NCI-H146 treated with DMSO at 0.1 percent for 48 hours (cell line): ENCODE measurements around the gene GRB7.
"Not testable (repeated sequence)": the region's sequence is repeated elsewhere in the genome, so short reads cannot be mapped to it uniquely, and the experiment has no call there.

Source experiments
- DNase-seq: peaks from one replicate; lab custom pipeline; 2025; ENCODE audit not compliant: unreplicated experiment; lab: John Stamatoyannopoulos, UW

GRB7 gene

DNA sequence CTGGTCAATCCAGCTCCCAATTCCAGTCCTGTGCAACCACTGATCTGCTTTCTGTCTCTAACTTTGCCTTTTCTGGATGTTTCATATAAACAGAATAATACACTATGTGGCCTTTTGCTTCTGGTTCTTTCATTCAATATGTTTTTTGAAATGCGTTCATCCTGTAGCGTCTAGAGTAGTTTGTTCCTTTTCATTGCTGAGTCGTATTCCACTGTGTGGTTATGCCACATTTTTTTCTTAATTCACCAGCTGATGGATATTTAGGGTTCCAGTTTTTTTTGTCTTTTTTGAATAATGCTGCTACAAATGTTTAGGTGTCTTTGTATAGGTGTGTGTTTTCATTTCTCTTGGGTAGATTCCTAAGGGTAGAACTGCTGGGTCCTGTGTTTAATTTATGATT lies 5.2 kb upstream of the GRB7 start:
- DNase-seq, result no peak

DNA sequence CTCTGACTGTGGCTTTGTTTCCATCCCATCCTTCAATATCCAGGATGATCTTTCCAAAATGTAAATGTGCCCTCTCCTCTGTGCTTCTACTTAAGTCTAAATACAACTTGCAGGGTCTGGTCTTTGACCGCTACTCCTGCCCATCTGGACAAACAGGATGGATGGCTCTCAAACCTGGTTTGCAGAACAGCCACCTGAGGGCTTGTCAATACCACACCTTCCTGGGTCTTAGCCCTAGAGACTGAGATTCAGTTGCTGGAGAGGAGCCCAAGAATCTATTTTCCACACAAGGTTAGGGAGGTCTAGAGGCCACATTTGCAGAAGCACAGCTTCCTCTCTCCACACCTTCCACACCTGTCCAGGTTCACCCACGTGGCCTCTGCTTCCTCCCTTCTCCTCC lies 1.9 kb upstream of the GRB7 start:
- no peak for DNase-seq

DNA sequence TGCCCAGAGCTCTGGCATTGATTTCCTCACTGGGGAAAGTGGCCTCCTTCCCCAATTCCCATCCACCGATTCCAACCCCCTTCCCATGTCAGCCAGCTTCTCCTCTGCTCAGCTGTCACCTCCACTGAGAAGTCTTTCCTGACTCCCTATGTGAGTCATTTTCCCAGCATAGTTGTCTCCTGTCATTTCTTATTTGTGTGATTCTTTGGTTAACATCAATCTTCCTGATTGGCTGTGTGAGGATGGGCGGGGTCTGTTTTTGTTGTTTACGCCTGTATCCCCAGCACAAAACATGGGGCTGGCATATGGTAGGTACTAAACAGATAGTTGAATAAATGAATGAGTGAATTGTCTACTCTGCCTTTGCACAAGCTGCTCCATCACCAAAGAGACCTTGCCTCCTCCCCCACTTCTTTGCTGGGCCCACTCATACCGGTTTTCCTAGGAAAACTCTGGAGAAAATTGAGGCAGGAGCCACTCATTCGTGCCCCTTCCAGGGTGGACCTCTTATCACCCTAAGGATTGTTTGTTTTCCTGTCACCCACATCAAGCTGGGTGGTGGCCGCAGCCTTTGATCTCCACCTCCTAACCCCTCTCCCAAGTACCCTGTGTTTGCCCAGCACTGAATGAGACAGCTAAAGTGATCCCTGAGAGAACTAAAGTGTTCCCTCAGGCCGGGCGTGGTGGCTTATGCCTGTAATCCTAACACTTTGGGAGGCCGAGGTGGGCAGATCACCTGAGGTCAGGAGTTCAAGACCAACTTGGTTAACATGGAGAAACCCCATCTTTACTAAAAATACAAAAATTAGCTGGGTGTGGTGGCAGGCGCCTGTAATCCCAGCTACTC lies 1.2 kb upstream of the GRB7 start:
- DNase-seq, result no peak

DNA sequence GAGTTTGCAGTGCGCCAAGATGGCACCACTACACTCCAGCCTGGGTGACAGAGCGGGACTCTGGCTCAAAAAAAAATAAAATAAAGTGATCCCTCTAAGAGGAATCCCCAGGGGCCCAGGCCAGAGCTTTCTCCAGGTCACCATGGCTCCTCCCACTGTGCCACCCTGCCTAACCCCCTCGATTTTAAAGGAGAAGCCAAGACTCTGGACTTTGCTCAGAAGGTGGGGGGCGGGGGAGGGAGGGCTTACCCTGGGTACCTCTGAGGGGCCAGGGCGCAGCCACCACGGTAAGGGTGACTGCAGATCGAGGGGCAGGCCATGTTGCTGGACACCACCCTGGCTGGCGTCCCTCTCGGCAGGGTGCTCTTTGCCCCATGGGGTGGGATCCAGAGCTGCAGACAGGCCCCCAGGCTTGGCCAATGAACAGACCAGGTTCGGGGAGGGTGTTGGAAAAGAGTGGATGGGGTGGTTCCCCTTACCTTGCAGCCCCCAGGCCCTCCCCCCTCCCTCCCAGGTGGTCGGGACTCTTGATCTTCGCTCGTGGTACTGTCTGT lies 455 bp upstream of the GRB7 start:
- DNase-seq, result peak; percentile 55

DNA sequence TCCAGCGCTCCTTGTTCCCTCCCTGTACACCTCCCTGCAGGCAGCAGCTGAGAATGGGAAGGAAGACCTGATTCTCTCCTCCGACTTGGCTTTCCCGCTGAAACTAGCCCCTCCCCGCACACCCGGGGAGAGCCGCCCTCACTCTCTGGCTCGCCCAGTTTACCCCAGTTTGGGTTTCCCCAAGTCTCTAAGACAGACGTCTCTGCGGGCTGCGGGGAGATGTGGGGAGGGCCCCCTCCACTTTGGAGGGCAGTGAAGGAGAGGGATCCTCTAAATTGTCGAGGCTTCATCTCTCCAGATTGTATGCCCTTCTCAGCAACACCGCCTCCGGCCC lies 797 bp downstream of the GRB7 start:
- DNase-seq, result peak; percentile 31

DNA sequence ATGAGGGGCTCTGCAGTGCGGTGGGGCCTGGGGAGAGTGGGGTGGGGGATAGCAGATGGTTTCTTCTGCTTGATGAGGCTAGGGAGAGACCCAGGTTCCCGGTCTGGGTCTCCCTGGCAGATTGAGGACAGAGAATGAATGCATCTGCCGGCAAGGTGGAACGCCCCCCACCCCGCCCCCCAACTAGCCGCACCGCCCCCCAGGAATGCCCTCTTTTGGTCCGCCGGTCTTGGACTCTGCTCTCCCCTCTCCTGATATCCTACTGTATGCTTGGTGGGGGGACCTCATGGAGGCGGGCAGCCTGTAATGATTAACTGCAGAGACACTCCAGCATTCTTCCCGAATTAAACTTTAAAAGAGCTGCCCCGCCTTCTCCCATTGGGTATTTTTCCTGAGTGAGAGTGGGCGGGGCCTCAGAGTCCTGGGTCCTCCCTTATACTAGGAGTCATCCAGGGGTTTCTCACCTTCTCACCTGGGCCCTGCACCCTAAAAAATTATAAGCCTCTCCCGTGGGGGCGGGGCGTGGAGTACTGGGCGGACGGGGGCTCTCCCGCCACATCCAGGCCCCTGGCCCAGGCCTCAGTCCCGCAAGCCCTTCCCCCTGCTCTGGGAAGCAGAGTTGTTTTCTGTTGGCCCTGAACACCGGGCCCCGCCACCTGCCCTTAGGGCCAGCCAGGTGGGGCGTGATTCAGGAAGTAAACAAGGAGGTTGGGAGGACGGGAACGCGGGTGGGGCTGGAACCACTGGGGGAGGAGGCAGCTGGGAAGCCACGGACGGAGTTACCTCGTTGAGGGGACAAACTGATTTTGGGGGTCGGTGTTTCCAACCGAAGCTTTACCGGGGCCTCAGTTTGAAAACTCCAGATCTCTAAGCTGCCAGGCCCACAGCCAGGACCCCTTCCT lies 1.5 kb downstream of the GRB7 start:
- peak; percentile 61 for DNase-seq

DNA sequence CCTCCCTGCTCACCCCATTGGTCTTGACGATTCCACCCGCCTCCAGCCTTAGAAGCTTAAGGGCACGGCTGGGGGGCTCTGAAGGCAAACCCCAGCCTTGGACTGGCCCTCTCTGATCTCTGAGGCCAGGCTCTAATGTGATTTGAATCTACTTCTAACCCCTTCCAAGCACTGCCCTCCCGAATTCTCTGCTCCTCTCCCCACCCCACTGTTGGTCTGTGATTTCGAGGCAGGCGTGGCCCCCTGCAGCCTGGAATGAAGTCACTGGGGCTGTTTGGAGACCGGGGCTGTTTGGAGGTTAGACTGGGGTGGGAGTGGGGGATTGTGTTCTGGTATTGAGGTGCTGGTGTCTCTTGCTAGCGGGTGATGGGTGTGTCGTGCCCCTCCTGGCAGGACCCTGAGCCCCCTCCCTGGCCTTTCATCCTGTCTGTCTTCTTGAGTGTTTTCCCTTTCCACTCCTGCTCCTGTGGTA lies 2.2 kb downstream of the GRB7 start:
- DNase-seq, result no peak

DNA sequence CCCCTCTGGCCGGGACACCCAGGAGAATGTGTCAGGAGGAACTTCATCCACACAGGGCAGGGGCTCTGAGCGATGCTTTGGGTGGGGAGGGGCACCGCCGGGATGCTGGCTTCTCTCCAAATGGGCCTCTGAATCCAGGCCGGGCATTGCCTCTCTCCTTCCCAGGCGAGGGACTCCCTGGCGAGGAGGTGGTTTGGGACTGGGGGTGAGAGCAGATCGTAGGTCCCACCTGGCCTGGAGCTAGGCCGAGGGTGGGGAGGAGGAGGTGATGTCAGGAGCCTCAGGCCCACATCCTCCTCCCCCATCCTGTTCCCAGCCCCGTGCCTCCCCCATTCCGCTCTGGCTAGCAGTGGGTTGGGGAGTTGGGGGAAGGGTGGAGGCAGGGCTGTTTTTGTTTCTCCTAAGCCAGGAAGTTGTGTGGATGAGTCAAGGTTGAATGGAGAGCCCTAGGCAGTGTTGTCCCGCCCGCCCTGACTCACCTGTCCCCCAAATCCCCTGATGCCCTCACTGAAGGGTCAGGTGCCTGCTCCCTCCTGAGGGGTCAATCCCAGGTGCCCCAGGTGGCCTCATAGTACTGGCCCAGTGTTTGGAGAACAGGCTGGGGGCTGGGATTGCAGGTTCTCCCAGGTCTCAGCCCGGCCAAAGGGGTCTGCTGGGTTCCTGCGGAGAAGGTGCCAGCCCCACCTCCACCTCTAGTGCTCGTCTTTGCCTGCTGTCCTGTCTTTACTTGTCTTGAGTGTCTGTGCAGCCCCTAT lies 2.8 kb downstream of the GRB7 start:
- no peak for DNase-seq

DNA sequence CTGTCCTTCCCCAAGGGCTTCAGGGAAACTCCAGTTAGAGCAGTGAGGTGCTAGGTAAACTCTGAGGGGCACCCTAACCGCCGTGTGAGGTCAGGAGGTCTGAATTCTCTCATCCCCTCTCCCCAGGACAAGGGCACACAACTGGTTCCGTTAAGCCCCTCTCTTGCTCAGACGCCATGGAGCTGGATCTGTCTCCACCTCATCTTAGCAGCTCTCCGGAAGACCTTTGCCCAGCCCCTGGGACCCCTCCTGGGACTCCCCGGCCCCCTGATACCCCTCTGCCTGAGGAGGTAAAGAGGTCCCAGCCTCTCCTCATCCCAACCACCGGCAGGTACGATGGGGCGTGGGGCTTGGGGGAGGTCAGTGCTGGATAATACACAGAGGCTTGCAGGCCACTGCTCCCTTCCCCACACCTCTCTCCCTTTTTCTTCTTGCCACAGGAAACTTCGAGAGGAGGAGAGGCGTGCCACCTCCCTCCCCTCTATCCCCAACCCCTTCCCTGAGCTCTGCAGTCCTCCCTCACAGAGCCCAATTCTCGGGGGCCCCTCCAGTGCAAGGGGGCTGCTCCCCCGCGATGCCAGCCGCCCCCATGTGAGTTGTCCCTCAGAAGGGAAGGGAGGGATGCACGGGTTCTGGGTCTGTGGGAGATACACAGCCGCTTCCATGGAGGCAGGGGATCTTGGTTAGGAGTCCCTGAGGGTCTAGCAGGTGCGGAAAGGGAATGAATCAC lies 4.6 kb downstream of the GRB7 start:
- no peak for DNase-seq

DNA sequence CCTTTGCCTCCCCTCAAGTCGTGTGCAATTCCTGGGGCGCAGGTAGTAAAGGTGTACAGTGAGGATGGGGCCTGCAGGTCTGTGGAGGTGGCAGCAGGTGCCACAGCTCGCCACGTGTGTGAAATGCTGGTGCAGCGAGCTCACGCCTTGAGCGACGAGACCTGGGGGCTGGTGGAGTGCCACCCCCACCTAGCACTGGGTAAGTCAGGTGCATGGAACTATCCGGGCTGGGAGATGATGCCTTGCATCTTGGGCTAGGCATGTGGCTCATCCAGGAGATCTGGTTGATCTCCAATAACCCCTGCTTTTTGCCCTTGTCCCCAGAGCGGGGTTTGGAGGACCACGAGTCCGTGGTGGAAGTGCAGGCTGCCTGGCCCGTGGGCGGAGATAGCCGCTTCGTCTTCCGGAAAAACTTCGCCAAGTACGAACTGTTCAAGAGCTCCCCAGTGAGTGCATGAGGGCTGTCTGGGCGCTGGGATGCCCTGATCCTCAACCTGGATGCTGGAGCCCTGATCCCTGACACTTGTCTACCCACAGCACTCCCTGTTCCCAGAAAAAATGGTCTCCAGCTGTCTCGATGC lies 5.2 kb downstream of the GRB7 start:
- no peak for DNase-seq

DNA sequence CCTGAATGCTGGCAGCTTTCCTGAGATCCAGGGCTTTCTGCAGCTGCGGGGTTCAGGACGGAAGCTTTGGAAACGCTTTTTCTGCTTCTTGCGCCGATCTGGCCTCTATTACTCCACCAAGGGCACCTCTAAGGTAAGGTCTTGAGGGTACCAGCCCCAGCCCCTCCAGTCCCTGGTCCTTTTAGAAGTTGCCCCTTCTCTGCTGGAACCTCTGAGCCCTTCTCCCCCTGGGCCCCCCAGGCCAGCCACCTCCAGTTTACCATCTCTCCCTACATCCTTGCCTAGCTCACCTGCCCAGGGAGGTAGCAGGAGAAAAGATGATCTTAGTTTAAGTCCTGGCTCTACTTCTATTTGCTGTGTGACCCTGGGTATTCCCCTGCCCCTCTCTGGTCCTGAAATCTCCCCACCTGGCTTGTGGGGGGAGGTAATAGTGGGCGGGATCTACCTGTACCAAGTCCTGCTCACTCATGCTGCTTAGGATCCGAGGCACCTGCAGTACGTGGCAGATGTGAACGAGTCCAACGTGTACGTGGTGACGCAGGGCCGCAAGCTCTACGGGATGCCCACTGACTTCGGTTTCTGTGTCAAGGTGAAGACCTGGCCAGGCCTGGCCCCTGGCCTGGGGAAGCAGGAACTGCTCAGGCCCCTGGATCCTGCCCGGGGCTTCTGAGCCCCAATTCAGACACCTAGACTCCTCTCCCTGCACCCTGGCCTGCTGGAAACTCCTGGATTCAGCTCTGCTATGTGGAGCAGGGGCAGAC lies 6.5 kb downstream of the GRB7 start:
- DNase-seq, result no peak

DNA sequence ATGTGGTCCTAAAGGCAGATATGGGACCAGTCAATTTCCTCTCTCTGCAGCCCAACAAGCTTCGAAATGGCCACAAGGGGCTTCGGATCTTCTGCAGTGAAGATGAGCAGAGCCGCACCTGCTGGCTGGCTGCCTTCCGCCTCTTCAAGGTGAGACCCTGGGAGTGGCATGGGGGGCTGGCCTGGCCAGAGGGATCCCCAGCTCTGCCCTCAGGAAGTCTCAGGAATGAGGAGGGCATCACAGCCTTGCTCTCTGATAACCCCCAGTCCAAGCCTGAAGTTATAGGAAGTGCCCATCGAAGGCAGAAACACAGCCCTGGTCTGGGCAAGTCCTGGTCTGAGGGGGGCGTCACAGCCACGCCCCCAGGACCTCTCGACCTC lies 7.1 kb downstream of the GRB7 start:
- DNase-seq, result no peak

DNA sequence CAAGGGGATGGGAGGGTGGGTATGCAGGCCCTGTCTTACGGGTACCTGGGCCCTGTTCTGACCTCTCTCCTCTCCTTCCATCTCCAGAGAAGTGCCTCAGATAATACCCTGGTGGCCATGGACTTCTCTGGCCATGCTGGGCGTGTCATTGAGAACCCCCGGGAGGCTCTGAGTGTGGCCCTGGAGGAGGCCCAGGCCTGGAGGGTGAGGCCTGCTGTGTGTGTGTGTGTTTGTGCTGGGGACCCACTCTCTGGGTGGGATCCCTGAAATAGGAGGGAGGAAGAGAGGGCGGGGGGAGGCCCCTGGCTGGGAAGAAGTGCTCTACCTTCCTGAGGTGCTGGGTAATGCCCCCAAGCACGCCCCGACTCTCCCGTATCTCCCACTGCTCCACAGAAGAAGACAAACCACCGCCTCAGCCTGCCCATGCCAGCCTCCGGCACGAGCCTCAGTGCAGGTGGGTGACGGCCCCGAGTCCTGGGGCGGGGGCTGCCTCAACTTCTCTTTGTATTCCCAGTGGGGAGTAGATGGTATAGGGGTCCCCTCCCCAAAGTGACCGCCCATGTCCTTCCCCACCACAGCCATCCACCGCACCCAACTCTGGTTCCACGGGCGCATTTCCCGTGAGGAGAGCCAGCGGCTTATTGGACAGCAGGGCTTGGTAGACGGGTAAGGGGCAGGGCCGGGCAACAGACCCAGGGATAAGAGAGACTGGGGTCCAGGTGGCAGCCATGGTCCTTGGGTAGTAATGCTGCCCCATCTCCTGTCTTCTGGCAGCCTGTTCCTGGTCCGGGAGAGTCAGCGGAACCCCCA lies 7.8 kb downstream of the GRB7 start:
- no peak for DNase-seq

DNA sequence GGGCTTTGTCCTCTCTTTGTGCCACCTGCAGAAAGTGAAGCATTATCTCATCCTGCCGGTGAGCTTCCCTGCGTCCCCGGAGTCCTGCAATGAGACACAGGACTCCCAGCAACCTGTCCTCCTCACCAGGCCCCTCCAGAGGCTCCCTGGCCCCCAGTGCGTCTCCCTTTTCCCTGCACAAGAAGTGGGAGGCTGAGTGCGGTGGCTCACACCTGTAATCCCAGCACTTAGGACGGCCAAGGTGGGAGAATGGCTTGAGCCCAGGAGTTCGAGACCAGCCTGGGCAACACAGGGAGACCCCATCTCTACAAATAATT lies 8.4 kb downstream of the GRB7 start:
- no peak for DNase-seq

DNA sequence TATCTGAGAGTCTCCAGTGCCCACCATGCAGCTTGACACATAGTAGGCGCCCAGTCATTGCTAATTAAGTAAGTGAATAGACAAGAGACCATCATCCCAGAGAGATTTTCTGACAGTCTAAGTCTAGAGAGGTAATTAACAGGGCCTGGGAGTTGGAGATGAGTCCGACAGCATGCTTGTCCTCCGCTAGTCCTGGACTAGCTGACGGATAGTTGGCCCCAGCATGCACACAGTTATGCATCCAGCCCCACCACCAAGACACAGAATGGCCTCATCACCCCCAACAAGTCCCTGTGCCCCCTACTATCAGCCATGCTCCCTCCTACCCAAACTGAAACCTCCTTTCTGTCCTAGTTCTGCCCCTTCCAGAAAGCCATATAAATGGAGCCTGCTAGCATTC lies 10.0 kb downstream of the GRB7 start:
- DNase-seq, result no peak

DNA sequence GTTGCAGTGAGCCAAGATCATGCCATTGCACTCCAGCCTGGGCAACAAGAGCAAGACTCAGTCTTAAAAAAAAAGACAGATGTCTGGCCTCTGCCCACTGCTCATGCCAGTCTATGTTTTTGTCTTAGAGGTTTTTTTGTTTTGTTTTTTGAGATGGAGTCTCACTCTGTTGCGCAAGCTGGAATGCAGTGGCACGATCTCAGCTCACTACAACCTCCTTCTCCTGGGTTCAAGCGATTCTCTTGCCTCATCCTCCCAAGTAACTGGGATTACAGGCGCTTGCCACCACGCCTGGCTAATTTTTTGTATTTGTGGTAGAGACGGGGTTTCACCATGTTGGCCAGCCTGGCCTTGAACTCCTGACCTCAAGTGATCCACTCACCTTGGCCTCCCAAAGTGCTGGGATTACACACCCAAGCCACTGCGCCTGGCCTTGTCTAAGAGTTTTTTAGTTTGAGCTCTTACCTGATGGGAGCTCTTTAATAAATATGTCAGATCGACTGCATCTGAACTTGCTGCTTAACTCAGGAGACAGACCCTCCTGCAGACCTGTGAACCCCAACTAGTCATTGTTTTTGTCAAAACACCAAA lies 10.8 kb downstream of the GRB7 start:
- DNase-seq, result not testable (repeated sequence)

DNA sequence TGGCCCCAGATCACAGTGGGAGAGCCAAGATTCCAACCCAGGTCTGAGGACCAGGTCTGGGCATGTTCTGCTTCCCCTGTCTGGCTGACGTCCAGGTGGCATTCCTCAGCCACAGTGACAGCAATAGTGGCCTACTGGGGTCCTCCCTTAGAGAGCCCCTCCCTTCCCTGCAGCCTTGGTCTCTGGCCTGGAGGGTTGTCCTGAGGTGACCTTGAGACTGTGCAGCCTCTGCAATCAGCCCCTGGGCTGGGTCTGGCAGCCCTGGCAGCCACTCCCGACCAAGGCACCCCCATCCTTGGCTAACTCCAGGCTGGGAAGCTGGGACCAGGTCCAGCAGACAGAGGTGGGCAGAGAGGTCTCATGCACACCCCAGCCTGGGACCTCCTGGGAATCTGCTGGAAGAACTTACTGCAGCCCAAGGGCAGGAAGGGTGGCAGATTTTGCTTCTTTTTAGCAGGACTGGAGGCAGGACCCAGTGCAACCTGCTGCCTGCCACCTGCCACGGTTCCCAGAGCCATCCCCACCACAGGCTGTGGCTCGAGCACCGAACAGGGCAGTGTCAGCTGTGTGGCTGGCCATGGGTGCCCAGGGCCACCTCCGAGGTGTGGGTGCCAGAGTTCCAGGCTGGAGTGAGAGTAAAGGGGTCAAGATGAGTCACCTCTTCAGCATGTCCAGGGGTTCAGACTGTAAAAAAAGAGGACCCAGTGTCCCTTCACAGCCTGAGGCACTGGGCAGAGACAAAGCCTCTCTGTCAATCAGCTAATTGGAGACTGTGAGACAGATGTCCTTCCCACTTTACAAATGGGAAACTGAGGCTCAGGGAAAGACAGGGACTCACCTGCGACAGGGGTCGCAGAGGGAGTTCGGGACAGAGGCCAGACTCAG lies 12.6 kb downstream of the GRB7 start:
- no peak for DNase-seq
